GM12878 (cell line): Measurements from ENCODE around the gene ASH1L. TPM values are rescaled to one million over a fixed set of nuclear protein-coding genes. Genes with fewer than 3 reads are reported as not detected.

Experiments used
- ATAC-seq: fragments of 200-7000 bp; cut with Tn5 transposase; 3 replicates; pipeline ENCODE4 v1.9.1; 2020; ENCODE audit warnings: mild to moderate bottlenecking, moderate library complexity
- BruUV-seq: library from RNA; stranded (reverse); fragments of 400-500 nt; replicated peaks from 2 replicates; lab custom pipeline; 2021; lab: Mats Ljungman, UMichigan
- CTCF ChIA-PET: fragments of 300-600 bp; sonication (Branson Sonifier 250); formaldehyde crosslinking; extraction: SDS; loops from one replicate; lab custom pipeline; 2021; ENCODE audit warnings: inconsistent platforms; lab: Yijun Ruan, JAX
- POLR2A ChIA-PET: fragments of 350-600 bp; formaldehyde crosslinking; extraction: SDS; loops from one replicate; lab custom pipeline; 2021; ENCODE audit warnings: inconsistent platforms; lab: Charles Lee
- RAD21 ChIA-PET: fragments of 300-600 bp; sonication (Branson Sonifier 250); formaldehyde crosslinking; loops from one replicate; lab custom pipeline; 2023; ENCODE audit warnings: antibody characterized with exemption; ENCODE audit not compliant: unreplicated experiment; lab: Charles Lee
- SMC1A ChIA-PET: fragments of 300-600 bp; sonication (Branson Sonifier 250); formaldehyde crosslinking; loops from one replicate; lab custom pipeline; 2023; ENCODE audit not compliant: unreplicated experiment, uncharacterized antibody; lab: Charles Lee
- DNase-seq: peaks from one replicate; pipeline ENCODE4 v3.0.0-alpha.2; 2011; ENCODE audit warnings: low read depth, low spot score
- FAIRE-seq: peaks from 3 replicates; lab custom pipeline; 2011; peaks lifted over from hg19 to GRCh38; lab: Jason Lieb, UNC
- H2AFZ ChIP-seq: 2 replicates; pipeline ENCODE4 v1.6.0; 2011; ENCODE audit warnings: low read depth, low read length, control low read depth; ENCODE audit not compliant: control insufficient read depth
- H3K27ac ChIP-seq: 2 replicates; pipeline ENCODE4 v1.5.1; 2011; ENCODE audit warnings: control low read depth; ENCODE audit not compliant: control insufficient read depth, insufficient read depth
- H3K27me3 ChIP-seq, 2 experiments: replicated peaks in 1 of 2; 2 replicates each; pipeline versions ENCODE4 v1.6.0 to v1.6.1; 2011; ENCODE audit warnings: low read length in 1 of 2; ENCODE audit not compliant: control insufficient read depth in 2 of 2, insufficient read depth in 2 of 2
- H3K36me3 ChIP-seq, 2 experiments: 2 replicates each; pipeline ENCODE4 v1.5.1; 2011; ENCODE audit warnings: low read length in 1 of 2; ENCODE audit not compliant: control insufficient read depth in 2 of 2, insufficient read depth in 2 of 2
- H3K4me1 ChIP-seq: 2 replicates; pipeline ENCODE4 v1.6.1; 2011; ENCODE audit warnings: mild to moderate bottlenecking, low read length, moderate library complexity, mixed read lengths; ENCODE audit not compliant: control insufficient read depth, insufficient read depth
- H3K4me2 ChIP-seq: 2 replicates; pipeline ENCODE4 v1.6.0; 2011; ENCODE audit warnings: control low read depth; ENCODE audit not compliant: control insufficient read depth, insufficient read depth
- H3K4me3 ChIP-seq: fragments of 200-600 bp; sonication (generic); 2 replicates; pipeline ENCODE4 v1.5.1; 2016
- H3K79me2 ChIP-seq: 2 replicates; pipeline ENCODE4 v1.6.0; 2011; ENCODE audit warnings: low read length; ENCODE audit not compliant: control insufficient read depth, insufficient read depth
- H3K9ac ChIP-seq: 2 replicates; pipeline ENCODE4 v1.8.0; 2011; ENCODE audit warnings: low read length, control low read depth, mixed read lengths; ENCODE audit not compliant: control insufficient read depth, insufficient read depth
- H3K9me3 ChIP-seq: replicated peaks from 3 replicates; pipeline ENCODE4 v1.5.1; 2011; ENCODE audit warnings: mild to moderate bottlenecking, low read length; ENCODE audit not compliant: control insufficient read depth, insufficient read depth
- H4K20me1 ChIP-seq: 2 replicates; pipeline ENCODE4 v1.6.0; 2011; ENCODE audit not compliant: control insufficient read depth, insufficient read depth
- ATF7 ChIP-seq: fragments of 450-650 bp; IDR thresholded peaks from 2 replicates; pipeline ENCODE4 v1.6.1; 2016; ENCODE audit warnings: low read depth, mild to moderate bottlenecking
- CHD1 ChIP-seq: IDR thresholded peaks from 2 replicates; pipeline ENCODE4 v1.6.1; 2012; ENCODE audit warnings: low read depth, low read length, improper control_type of control experiment
- CREM ChIP-seq: IDR thresholded peaks from 2 replicates; pipeline ENCODE4 v1.6.1; 2014; ENCODE audit warnings: antibody characterized with exemption, low read depth
- IRF3 ChIP-seq: fragments of 450-650 bp; IDR thresholded peaks from 2 replicates; pipeline ENCODE4 v1.6.1; 2014; ENCODE audit warnings: mild to moderate bottlenecking
- KDM1A ChIP-seq: fragments of 200-600 bp; sonication (generic); IDR thresholded peaks from 2 replicates; pipeline ENCODE4 v1.6.1; 2016; ENCODE audit warnings: borderline replicate concordance
- MEF2B ChIP-seq: fragments of 450-650 bp; IDR thresholded peaks from 2 replicates; pipeline ENCODE4 v1.6.1; 2018; ENCODE audit warnings: mild to moderate bottlenecking, moderate library complexity; ENCODE audit not compliant: partially characterized antibody, poor library complexity, severe bottlenecking
- NFXL1 ChIP-seq: fragments of 450-650 bp; IDR thresholded peaks from 2 replicates; pipeline ENCODE4 v1.6.1; 2017; ENCODE audit warnings: antibody characterized with exemption, mild to moderate bottlenecking, borderline replicate concordance
- PAX8 ChIP-seq: fragments of 450-650 bp; IDR thresholded peaks from 2 replicates; pipeline ENCODE4 v1.6.1; 2017; ENCODE audit warnings: mild to moderate bottlenecking, moderate library complexity
- SREBF1 ChIP-seq: IDR thresholded peaks from 2 replicates; pipeline ENCODE4 v1.6.1; 2012; ENCODE audit warnings: mild to moderate bottlenecking, low read length
- TBL1XR1 ChIP-seq: IDR thresholded peaks from 2 replicates; pipeline ENCODE4 v1.6.1; 2012; ENCODE audit warnings: low read depth, low read length, improper control_type of control experiment
- ZNF274 ChIP-seq: IDR thresholded peaks from one replicate; pipeline ENCODE4 v1.8.0; 2011; ENCODE audit not compliant: insufficient read length, insufficient read depth
- ZNF384 ChIP-seq: IDR thresholded peaks from 2 replicates; pipeline ENCODE4 v1.6.1; 2012; ENCODE audit warnings: low read depth, mild to moderate bottlenecking, low read length, improper control_type of control experiment, borderline replicate concordance
- WGBS: methylation state at CpG from one replicate; pipeline ENCODE4 v1.1.6; 2016; ENCODE audit warnings: low lambda C conversion rate; ENCODE audit not compliant: insufficient replicate concordance, insufficient coverage; ENCODE audit errors: missing lambda C conversion rate; 5-methylcytosine and 5-hydroxymethylcytosine counted together
- in situ Hi-C: fragments of 300-500 bp; cut with MboI; formaldehyde crosslinking; loops from 9 replicates; pipeline ENCODE4 v1.14.3; 2018; ENCODE audit warnings: mixed read lengths
- intact Hi-C: fragments of 100-400 bp; cut with micrococcal nuclease; formaldehyde crosslinking; loops from one replicate; pipeline ENCODE4 v1.14.2; 2022; ENCODE audit not compliant: unreplicated experiment
- polyA plus RNA-seq, 11 experiments: library from polyadenylated mRNA; depleted of rRNA in 4 of 11; unstranded in 6 of 11; stranded (reverse) in 5 of 11; fragments of >200 nt; fragmentation: Nextera tagmentation in 4 of 11; fragmentation: Illumina TruSeq in 1 of 11; extraction: Ambion mirVana in 4 of 11; extraction: Trizol in 1 of 11; gene quantifications; 1 replicate in 1 of 11; 2 replicates in 10 of 11; pipeline versions ENCODE4 v1.2.1 to v1.2.3, GENCODE V29; 2011 to 2016; ENCODE audit warnings: inconsistent platforms in 2 of 11, missing spikeins in 2 of 11, low read depth in 1 of 11
- total RNA-seq, 4 experiments: library from RNA; depleted of rRNA in 3 of 4; stranded (reverse); fragments of >200 nt in 3 of 4; fragmentation: Illumina TruSeq in 1 of 4; extraction: Trizol in 1 of 4; gene quantifications; 2 replicates each; pipeline versions ENCODE4 v1.2.1 to v1.2.3, GENCODE V29; 2013 to 2021
- TF ChIP-seq, protein P1 (sequence below): fragments of 450-650 bp; IDR thresholded peaks from 2 replicates; pipeline ENCODE4 v1.6.1; 2018; ENCODE audit warnings: mild to moderate bottlenecking, low read depth, moderate library complexity; ENCODE audit not compliant: partially characterized antibody
- TF ChIP-seq, protein P2 (sequence below): fragments of 450-650 bp; IDR thresholded peaks from 2 replicates; pipeline ENCODE4 v1.6.1; 2016; ENCODE audit warnings: mild to moderate bottlenecking

The ASH1L gene
- total and polyA plus RNA-seq, 10 of the 15 experiments (the other 5 are each of a cell fraction or from before 2014, with no cell fraction given) = 1.7 to 23.9 (median 16.6) TPM

GRCh38 chr1:155472491-155473083, 90.0 kb downstream of the ASH1L start (continued):
- TF ChIP-seq CHD1 = no peak
- no peak for TF ChIP-seq TBL1XR1
- TF ChIP-seq NFXL1 = no peak
- no peak for TF ChIP-seq KDM1A
- TF ChIP-seq, protein P1, sequence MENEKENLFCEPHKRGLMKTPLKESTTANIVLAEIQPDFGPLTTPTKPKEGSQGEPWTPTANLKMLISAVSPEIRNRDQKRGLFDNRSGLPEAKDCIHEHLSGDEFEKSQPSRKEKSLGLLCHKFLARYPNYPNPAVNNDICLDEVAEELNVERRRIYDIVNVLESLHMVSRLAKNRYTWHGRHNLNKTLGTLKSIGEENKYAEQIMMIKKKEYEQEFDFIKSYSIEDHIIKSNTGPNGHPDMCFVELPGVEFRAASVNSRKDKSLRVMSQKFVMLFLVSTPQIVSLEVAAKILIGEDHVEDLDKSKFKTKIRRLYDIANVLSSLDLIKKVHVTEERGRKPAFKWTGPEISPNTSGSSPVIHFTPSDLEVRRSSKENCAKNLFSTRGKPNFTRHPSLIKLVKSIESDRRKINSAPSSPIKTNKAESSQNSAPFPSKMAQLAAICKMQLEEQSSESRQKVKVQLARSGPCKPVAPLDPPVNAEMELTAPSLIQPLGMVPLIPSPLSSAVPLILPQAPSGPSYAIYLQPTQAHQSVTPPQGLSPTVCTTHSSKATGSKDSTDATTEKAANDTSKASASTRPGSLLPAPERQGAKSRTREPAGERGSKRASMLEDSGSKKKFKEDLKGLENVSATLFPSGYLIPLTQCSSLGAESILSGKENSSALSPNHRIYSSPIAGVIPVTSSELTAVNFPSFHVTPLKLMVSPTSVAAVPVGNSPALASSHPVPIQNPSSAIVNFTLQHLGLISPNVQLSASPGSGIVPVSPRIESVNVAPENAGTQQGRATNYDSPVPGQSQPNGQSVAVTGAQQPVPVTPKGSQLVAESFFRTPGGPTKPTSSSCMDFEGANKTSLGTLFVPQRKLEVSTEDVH = no peak
- no peak for TF ChIP-seq ZNF274
- no peak for TF ChIP-seq MEF2B
- no peak for TF ChIP-seq PAX8

GRCh38 chr1:155471891-155472290, 90.7 kb downstream of the ASH1L start:
- no TSS peak for BruUV-seq
- H3K27ac ChIP-seq = no peak overlapping the region
- ChIA-PET RAD21 (no interaction called here), SMC1A (interaction anchor here (0.6 to 1.0 kb wide), 3 partner anchors 9 to 18 kb away, joined by 3 to 4 read pairs (median 3); no protein-coding TSS in a partner anchor), CTCF (interaction anchor here (0.7 kb wide), 1 partner anchor 28 kb away, joined by 3 read pairs; no protein-coding TSS in a partner anchor), POLR2A (no interaction called here)
- intact Hi-C loops (no loop called here), in situ Hi-C loops (no loop called here)
- peaks cover 15% of the 10 kb centered on the region for H3K79me2 ChIP-seq
- WGBS = 98% methylated on average over 5 of the region's 5 CpGs
- H3K4me3 ChIP-seq = no peak overlapping the region
- H3K36me3 ChIP-seq = peaks cover 1 to 14% of the 10 kb centered on the region in 2 experiments
- no peak overlapping the region for H2AFZ ChIP-seq
- no peak for ATAC-seq
- peaks cover 12% of the 10 kb centered on the region; the same call in 2 of the 3 replicates for H3K9me3 ChIP-seq
- H3K9ac ChIP-seq = no peak overlapping the region
- H3K27me3 ChIP-seq = no peaks in the 10 kb centered on the region
- H3K4me2 ChIP-seq = no peak overlapping the region
- FAIRE-seq = no peak
- H3K4me1 ChIP-seq = peaks cover 5% of the 10 kb centered on the region; the same call in 1 of the 2 replicates
- no peak for DNase-seq
- H4K20me1 ChIP-seq = no peaks in the 10 kb centered on the region
- TF ChIP-seq CREM = no peak
- no peak for TF ChIP-seq ZNF384
- no peak for TF ChIP-seq ATF7
- TF ChIP-seq SREBF1 = no peak
- TF ChIP-seq, protein P2, sequence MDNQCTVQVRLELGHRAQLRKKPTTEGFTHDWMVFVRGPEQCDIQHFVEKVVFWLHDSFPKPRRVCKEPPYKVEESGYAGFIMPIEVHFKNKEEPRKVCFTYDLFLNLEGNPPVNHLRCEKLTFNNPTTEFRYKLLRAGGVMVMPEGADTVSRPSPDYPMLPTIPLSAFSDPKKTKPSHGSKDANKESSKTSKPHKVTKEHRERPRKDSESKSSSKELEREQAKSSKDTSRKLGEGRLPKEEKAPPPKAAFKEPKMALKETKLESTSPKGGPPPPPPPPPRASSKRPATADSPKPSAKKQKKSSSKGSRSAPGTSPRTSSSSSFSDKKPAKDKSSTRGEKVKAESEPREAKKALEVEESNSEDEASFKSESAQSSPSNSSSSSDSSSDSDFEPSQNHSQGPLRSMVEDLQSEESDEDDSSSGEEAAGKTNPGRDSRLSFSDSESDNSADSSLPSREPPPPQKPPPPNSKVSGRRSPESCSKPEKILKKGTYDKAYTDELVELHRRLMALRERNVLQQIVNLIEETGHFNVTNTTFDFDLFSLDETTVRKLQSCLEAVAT = no peak
- TF ChIP-seq IRF3 = no peak
